Activated CD8-positive, alpha-beta T cell treated with anti-CD3 and anti-CD28 coated beads for 36 hours (primary cell): ENCODE data around the gene SPARCL1. TPM values are rescaled to one million over a fixed set of nuclear protein-coding genes. Genes with fewer than 3 reads are reported as not detected.
"Not testable (repeated sequence)": the region's sequence is repeated elsewhere in the genome, so short reads cannot be mapped to it uniquely, and the experiment has no call there.

Source experiments
- ATAC-seq: fragments of 200-7000 bp; cut with Tn5 transposase; one replicate; pipeline ENCODE4 v1.10.0; 2021; ENCODE audit warnings: mild to moderate bottlenecking, moderate library complexity
- CTCF ChIA-PET: fragments of 350-600 bp; sonication (Branson Sonifier 250); formaldehyde crosslinking; loops from one replicate; lab custom pipeline; 2021; ENCODE audit warnings: antibody characterized with exemption; lab: Charles Lee
- POLR2A ChIA-PET: fragments of 350-600 bp; sonication (Branson Sonifier 250); formaldehyde crosslinking; loops from one replicate; lab custom pipeline; 2021; ENCODE audit warnings: antibody characterized with exemption; lab: Charles Lee
- DNase-seq: peaks from one replicate; pipeline ENCODE4 v3.0.0-alpha.2; 2020
- H3K27ac Mint-ChIP-seq: one replicate; pipeline ENCODE4 v1.8.0; 2021; ENCODE audit warnings: mild to moderate bottlenecking, mixed read lengths
- H3K27me3 Mint-ChIP-seq: one replicate; pipeline ENCODE4 v1.8.0; 2021; ENCODE audit warnings: mixed read lengths
- H3K36me3 Mint-ChIP-seq: one replicate; pipeline ENCODE4 v1.8.0; 2021; ENCODE audit warnings: low read depth, mixed read lengths
- H3K4me1 Mint-ChIP-seq: one replicate; pipeline ENCODE4 v1.8.0; 2021; ENCODE audit warnings: low read depth, mixed read lengths
- H3K4me3 Mint-ChIP-seq: one replicate; pipeline ENCODE4 v1.8.0; 2021; ENCODE audit warnings: mild to moderate bottlenecking, moderate library complexity, mixed read lengths
- H3K9me3 Mint-ChIP-seq: one replicate; pipeline ENCODE4 v1.8.0; 2021; ENCODE audit warnings: mixed read lengths
- CTCF ChIP-seq: fragments of 200-600 bp; IDR thresholded peaks from one replicate; pipeline ENCODE4 v1.8.0; 2022; ENCODE audit warnings: antibody characterized with exemption, mild to moderate bottlenecking
- intact Hi-C: fragments of 100-400 bp; cut with micrococcal nuclease; formaldehyde crosslinking; loops from one replicate; pipeline ENCODE4 v1.10.0; 2022
- total RNA-seq, 2 experiments: library from RNA; stranded (reverse); gene quantifications; one replicate each; pipeline ENCODE4 v1.2.3, GENCODE V29; 2021

The SPARCL1 gene
- total RNA-seq, 2 experiments from 2014 or later, result not detected

- Mint-ChIP-seq H3K9me3 (no peaks in the 10 kb centered on the region), H3K27ac (no peak overlapping the region), H3K4me3 (no peak overlapping the region), H3K27me3 (no peaks in the 10 kb centered on the region), H3K36me3 (peaks cover 19% of the 10 kb centered on the region), H3K4me1 (peaks cover 2% of the 10 kb centered on the region)
- no peak for TF ChIP-seq CTCF
- ChIA-PET POLR2A (no interaction called here), CTCF (interaction anchor here (1.8 kb wide), 1 partner anchor 85 kb away, joined by 6 read pairs; no protein-coding TSS in a partner anchor)
- no peak for DNase-seq
- intact Hi-C loops, result no loop called here
- ATAC-seq, result no peak
Observed at GRCh38 chr4:87461281-87461700, 67.9 kb downstream of the SPARCL1 start.

- Mint-ChIP-seq H3K4me3 (no peak overlapping the region), H3K27ac (no peak overlapping the region), H3K4me1 (no peaks in the 10 kb centered on the region), H3K36me3 (peaks cover 26% of the 10 kb centered on the region), H3K27me3 (no peaks in the 10 kb centered on the region), H3K9me3 (no peaks in the 10 kb centered on the region)
- CTCF ChIA-PET, result interaction anchor here (1.2 to 3.8 kb wide), 3 partner anchors 10 to 102 kb away, joined by 3 to 19 read pairs (median 4); no protein-coding TSS in a partner anchor
- no peak for TF ChIP-seq CTCF
- intact Hi-C loops, result no loop called here
- ATAC-seq (no peak), DNase-seq (no peak)
- POLR2A ChIA-PET, result no interaction called here
Observed at GRCh38 chr4:87458913-87459312, 70.3 kb downstream of the SPARCL1 start.

GRCh38 chr4:87451537-87451936 is 77.6 kb downstream of the SPARCL1 start:
- ATAC-seq (no peak), DNase-seq (no peak)
- H3K4me1 Mint-ChIP-seq, result no peaks in the 10 kb centered on the region
- peaks cover 27% of the 10 kb centered on the region for H3K36me3 Mint-ChIP-seq
- intact Hi-C loops, result no loop called here
- no peak overlapping the region for H3K27ac Mint-ChIP-seq
- ChIA-PET CTCF (interaction anchor here (0.6 to 1.6 kb wide), 5 partner anchors 12 to 88 kb away, joined by 3 to 4 read pairs (median 3); no protein-coding TSS in a partner anchor), POLR2A (no interaction called here)
- no peak for TF ChIP-seq CTCF
- H3K4me3 Mint-ChIP-seq, result no peak overlapping the region
- no peaks in the 10 kb centered on the region for H3K27me3 Mint-ChIP-seq
- no peaks in the 10 kb centered on the region for H3K9me3 Mint-ChIP-seq

- CTCF ChIA-PET, result interaction anchor here (1.2 kb wide), 2 partner anchors 11 to 70 kb away, joined by 3 to 4 read pairs; no protein-coding TSS in a partner anchor
- POLR2A ChIA-PET, DNase-seq, H3K4me1 Mint-ChIP-seq, H3K9me3 Mint-ChIP-seq, H3K4me3 Mint-ChIP-seq, intact Hi-C loops, H3K27ac Mint-ChIP-seq, ATAC-seq, H3K27me3 Mint-ChIP-seq: not testable (repeated sequence)
- H3K36me3 Mint-ChIP-seq, result peaks cover 27% of the 10 kb centered on the region
Observed at GRCh38 chr4:87446375-87446774, 82.8 kb downstream of the SPARCL1 start.

- DNase-seq (no peak), ATAC-seq (no peak)
- H3K27me3 Mint-ChIP-seq, result no peaks in the 10 kb centered on the region
- POLR2A ChIA-PET, result no interaction called here
- H3K27ac Mint-ChIP-seq, result no peak overlapping the region
- intact Hi-C loops, result no loop called here
- H3K9me3 Mint-ChIP-seq, result no peaks in the 10 kb centered on the region
- H3K36me3 Mint-ChIP-seq, result peaks cover 25% of the 10 kb centered on the region
- CTCF ChIA-PET, result interaction anchor here (1.2 kb wide), 2 partner anchors 10 to 70 kb away, joined by 3 to 4 read pairs; no protein-coding TSS in a partner anchor
- H3K4me1 Mint-ChIP-seq, result peaks cover 3% of the 10 kb centered on the region
- TF ChIP-seq CTCF, result no peak
- H3K4me3 Mint-ChIP-seq, result no peak overlapping the region
Observed at GRCh38 chr4:87445964-87446363, 83.2 kb downstream of the SPARCL1 start.
